SH-SY5Y (cell line): Measurements from ENCODE around the gene ASCC2.

ENCODE experiments used
- GATA2 ChIP-seq: IDR thresholded peaks from 2 replicates; pipeline ENCODE4 v1.6.1; 2011; ENCODE audit warnings: mild to moderate bottlenecking, low read depth, low read length
- GATA3 ChIP-seq: IDR thresholded peaks from 2 replicates; pipeline ENCODE4 v1.6.1; 2011; ENCODE audit warnings: low read depth, mild to moderate bottlenecking, low read length, moderate library complexity

- TF ChIP-seq GATA2 (no peak), GATA3 (no peak)
Measured at GRCh38 chr22:29756341-29756740, 81.7 kb downstream of the ASCC2 start.
